ENCODE data around the gene PPP1R14C.

The PPP1R14C gene

DNA sequence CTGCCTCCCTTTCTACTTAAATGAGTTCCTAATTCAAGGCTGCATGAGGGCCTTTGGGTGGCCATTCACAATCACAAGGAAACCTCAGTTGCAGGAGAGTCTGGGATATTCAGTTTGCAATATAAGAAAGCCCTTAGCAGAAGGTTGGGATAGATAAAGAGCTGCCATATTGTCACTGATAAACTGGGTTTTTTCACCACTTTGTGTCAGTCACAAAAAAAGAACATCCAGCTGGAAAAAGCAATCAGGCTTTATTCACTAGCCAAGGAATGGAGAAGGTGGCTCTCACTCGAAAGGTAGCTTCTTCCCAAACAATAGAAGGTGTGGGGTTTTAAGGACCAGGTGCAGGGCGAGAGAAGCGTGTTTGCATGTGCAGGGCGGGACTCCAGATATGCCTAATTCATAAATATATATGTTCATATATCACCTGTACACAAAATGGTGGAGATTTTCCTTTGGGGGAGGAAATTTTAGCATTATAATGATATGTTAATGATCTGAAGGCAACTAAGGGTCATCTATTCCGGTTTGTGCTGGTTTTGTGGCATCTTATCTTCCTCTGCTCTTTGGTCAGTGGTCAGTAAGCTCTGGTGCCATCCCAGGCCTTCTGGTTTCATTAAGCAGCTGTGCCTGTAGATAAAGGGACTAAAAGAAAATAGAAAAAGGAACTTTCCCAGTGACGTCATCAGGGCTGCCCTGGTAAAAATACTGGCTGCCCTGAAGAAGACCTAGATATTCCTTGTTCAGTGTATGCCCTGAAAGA lies 128.8 kb downstream of the PPP1R14C start:
- no peak for DNase-seq (ENCODE audit: low read depth)

DNA sequence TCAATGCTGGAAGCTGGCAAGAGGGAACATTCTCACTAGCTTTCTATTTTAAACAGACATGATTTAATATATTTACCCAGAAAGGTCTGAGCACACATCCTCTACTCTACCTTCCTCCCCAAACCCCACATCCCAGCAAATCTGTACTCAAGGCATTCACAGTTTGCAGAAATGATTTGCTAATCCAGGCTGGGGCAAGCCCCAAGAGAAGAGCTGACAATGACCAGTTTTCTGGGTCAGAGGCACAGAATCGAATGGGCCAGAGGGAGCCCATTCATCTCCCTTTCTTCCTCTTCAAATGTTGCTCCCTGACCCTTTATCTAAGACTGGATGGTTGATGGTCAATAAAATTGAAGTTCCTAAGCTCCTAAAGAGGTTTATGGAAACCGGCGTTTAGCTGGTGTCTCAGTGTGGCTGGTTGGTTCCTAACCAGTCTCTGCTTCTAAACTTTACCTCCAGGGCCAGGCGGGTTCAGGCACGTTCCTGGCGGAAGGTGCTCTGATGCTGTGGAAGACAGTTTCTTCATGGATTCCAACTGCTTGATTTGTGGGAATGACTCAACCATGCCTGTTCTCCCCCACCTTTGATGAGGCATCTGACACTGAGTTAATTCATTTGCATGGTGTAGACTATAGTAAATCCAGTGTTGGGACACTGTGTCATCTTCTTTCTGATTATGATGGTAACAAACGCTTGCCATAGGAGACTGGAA lies 129.6 kb downstream of the PPP1R14C start:
- DNase-seq (ENCODE audit: low read depth) = no peak

DNA sequence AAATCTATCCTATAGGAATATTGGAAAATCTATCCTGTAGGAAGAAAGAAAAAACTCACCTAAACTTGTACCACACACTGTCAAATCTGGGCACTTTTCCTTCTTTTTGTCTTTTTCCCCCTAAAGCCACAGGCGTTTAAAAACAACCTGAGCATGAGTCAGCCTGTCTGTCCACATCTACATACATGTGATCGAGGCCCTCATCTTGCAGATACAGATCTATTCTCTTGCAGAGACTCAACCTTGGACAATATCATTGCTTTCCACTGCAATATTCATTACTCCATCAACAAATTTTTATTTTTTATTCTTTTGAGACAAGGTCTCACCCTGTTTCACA lies 130.1 kb downstream of the PPP1R14C start:
- DNase-seq (ENCODE audit: low read depth) = no peak

DNA sequence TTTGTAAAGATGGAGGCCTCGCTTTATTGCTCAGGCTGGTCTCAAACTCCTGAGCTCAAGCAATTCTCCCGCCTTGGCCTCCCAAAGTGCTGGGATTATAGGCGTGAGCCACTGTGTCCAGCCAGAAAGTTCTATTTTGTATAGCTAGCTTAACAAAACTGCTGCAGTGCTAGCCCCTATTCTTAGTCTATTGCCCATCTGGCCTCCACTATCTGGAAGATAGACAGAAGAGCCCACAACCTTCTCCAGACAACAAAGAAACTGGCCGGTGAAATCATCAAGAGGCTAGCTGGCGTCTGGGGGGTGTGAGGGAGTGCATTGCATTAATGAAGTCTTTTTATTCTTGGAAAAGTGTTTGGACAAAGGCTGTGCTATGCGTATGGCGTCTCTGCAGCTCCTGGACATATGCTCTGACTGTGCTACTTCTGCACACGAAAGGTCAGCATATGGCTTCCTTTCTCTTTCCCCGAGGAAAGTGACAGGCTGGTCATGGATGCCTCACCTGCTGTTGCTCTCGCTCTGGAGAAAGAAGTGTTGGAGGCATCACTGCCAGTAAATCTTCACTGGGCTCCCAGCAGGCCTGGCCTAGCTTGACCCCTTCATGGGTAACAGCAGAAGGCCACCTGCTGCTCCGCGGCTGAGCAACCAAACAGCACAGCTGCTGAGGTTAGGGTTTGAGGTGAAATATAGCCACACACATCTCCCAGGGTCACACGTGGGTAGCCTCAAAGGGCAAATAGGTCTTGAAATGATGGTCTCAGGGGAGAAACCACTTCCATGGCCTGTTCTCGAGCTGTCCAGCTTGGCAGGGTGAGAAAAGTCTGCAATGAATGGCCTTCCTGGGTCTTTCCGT lies 130.8 kb downstream of the PPP1R14C start:
- DNase-seq (ENCODE audit: low read depth) = no peak

DNA sequence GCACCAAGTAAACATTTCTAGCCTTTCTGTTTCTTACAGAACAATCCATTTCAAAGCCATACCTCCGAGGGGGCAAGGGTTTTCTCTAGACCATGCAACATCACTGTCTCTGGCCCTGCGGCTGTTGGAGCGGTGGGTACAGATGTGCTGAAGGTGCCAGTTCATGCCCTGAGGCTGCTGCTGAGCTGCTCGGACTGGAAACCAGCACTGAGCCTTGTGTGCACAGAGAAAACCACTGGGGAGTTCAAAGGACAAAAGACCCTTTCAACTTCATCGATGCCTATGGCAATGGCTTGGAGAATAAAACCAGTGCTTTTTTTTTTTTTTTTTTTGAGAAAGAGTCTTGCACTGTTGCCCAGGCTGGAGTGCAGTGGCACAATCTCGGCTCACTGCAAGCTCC lies 132.6 kb downstream of the PPP1R14C start:
- no peak for DNase-seq (ENCODE audit: low read depth)

DNA sequence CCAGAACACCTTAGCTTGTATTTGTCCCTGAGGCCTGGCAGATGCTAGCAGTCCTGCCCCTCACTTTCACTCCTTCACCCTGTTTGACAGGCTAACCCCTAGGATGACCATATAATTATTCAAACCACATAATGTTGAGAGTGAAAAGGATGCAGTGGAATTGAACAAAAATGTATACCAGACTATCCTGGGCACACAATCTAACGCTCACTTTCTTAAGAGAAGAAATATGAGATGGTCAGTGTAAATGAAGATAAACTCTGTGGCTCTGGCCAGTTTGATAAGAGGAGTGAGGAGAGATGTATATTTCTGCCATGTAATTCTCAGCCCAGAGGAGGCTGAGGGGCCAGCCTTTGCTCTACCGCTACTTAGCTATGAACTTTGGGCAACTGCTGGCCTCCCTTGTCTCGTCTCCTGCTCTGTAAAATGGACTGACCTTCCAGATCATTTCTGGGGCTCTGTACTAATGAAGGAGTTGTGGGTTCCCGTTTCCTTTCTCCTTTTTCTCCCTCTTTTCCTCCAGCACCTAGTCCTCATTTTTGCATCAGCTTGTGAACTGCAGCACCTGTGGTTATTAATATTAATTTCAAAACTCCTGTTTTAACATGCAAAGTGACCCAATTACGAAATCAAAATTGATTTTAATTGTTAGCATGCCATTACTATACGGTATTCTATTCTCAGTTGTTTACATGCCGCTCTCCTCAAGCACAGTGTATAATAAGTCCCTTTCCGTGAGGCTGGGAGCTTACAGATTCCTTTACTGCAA lies 133.5 kb downstream of the PPP1R14C start:
- no peak for DNase-seq (ENCODE audit: low read depth)

DNA sequence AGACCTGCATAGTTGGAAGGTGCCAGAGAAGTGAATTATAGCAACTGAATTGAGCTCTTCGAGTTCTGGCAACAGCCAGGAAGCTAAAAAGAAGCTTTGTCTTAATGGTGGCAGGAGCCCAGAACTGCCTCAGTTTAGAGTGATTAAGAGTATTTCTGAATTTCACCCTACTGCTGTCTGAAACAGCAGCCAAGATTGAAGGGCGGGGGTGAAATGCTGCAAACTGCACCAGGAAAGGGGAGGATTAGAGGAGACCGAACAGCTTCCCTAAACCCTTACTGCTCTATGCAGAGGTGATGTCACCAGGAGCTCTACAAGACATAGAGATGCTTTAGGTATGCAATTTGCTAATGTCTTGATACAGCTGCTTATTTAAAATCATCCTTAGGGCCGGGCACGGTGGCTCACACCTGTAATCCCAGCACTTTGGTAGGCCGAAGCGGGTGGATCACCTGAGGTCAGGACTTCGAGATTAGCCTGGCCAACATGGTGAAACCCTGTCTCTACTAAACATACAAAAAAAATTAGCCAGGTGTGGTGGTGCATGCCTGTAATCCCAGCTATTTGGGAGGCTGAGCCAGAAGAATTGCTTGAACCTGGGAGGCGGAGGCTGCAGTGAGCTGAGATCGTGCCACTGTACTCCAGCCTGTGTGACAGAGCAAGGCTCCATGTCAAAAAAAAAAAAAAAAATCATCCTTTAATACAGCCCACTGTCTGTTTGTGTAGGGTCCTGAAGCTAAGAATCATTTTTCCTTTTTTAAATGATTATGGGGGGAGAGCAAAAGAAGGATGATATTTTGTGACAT lies 134.3 kb downstream of the PPP1R14C start:
- no peak for DNase-seq (ENCODE audit: low read depth)

DNA sequence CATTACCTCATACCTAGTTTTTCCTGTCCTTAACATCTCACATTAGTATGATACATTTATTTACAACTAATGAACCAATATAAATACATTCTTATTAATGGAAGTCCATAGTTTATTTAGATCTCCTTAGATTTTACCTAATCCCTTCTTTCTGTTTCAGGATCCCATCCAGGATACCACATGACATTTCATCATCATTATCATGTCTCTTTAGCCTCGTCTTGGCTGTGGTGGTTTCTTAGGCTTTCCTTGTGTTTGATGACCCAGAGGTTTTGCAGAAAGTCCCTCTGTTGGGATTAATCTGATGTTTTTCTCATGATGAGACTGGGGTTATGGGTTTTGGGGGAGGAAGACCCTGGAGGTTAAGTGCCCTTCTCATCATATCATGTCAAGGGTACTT lies 136.7 kb downstream of the PPP1R14C start:
- no peak for DNase-seq (ENCODE audit: low read depth)

DNA sequence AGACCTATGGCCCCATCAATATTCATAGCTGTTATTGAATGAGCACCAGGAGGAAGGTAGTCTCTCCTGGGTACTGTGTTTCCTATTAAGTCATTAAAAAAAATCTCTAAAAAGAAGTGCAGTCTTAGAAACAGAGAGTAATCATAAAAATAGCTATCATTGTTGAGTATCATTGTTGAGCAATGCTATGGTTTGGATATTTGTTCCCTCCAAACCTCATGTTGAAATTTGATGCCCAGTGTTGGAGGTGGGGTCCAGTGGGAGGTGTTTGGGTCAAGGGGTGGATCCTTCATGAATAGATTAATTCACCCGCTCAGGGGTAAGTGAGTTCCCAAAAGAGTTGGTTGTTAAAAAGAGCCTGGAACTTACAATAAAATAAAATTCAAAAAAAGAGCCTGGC lies 137.9 kb downstream of the PPP1R14C start:
- no peak for DNase-seq (ENCODE audit: low read depth)

DNA sequence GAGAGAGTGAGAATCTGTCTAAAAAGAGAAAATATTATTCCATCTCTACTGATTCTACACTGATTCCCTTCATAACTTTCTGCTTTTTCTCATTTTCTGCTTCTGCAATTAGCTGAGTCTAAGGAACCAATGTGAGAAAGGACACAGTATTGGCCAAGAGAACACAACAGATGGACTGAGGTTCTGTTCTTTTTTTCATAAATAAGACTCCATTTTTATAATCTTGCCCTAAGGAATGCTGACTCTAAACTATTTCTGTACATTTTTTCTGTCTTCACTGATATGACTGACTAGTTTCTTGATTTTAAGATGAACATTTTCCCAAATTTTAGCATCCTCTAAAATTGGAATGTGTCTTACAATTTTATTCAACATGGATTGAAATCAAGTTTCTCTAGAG lies 138.9 kb downstream of the PPP1R14C start:
- DNase-seq (ENCODE audit: low read depth) = no peak

DNA sequence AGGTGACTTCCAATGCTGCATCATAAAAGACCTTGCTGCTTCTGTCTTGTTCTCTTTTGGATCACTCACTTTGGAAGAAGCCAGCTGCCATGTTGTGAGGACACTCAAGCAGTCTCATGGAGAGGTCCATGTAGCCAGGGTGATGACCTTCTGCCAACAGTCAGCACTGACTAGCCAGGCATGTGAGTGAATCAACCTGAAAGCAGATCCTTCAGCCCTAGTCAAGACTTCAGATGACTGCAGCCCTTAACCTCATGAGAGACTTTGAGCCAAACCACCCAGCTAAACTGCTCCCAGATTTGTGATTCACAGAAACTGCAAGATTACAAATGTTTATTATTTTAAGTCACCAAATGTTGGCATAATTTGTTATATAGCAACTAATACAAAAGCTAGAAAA lies 140.0 kb downstream of the PPP1R14C start:
- DNase-seq (ENCODE audit: low read depth) = no peak

DNA sequence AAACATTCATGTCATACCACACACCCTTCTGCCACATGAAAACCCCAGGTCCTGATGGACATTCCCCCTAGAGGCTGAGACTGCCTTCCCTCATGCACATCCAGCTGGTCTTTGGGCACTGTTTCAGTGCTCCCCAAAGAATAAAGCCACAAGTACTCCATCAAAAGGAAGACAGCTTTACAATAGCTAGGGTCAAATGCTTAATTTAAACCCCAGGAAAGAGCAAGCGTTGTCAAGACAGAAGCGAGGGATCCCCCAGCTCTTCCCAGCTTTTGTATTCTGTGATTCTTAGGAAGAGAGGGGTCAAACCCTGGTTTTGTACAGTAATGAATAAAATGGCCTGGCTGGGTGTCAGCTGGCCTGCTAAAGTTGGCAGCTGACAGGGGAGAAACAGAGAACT lies 143.6 kb downstream of the PPP1R14C start:
- DNase-seq (ENCODE audit: low read depth) = no peak

DNA sequence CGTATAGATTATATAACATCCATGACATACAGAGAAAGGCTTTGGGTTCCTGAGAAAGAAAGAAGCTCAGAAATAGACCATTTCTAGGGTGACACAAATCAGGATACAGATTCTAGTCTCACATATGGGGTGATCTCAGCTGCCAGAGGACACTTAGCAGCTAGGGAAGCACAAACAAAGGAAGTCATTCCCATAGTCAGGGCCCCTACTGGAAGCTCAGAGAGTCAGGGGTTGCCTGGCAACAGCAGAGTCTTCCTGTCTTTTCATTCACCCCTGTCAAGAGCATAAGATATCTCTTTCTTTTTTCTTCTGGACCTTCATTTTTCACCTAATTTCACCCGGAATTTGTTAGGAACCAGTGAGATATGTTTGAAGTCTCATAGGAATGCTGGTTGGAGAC lies 144.1 kb downstream of the PPP1R14C start:
- DNase-seq (ENCODE audit: low read depth) = no peak

DNA sequence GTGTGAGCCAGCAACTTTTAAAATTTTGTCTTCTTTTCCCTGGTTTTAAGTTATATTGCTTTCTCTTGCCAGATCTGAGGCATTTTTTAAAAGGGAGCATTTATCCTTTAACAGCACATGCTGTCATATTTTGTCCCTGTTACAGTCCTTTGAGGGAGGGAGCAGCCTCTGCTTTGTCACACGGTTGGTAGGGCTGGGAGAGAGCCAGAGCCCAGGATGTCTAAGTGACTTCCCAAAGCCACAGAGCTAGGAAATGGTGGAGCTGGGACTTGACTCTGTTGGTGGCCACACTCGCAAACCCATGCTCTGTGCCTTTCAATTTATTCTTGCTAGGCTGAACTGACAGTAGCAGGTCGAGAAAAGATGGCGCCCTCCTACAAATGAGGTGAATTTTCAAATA lies 145.6 kb downstream of the PPP1R14C start:
- DNase-seq (ENCODE audit: low read depth) = no peak

DNA sequence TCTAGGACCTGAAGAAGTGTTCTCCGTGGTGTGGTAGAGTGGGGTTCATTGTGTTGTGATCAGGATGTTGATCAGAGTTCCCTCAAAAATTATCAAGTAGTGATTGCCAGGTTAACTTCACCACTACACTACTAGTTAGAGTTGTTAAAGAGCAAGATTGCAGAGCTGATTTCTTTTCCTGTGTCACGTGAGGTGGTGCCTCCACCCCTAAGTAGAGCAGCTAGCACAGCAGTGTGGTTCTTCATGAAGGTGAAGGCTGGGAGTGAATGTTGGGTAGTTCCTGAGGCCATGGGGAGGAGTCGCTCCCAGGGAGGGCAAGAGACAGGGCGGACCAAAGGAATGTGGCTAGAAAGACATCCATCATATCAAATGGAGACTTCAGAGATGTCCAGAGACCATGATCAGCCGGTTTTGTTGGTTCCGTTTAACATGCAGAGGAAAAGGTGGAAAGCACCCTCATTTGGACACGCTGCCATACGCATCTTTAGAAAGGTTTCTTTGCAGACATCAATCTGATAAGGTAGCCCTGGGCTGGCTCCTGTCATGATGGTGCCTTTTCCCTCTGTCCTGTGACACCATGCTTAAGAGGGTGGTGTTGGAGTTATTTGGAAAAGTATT lies 146.7 kb downstream of the PPP1R14C start:
- no peak for DNase-seq (ENCODE audit: low read depth)

DNA sequence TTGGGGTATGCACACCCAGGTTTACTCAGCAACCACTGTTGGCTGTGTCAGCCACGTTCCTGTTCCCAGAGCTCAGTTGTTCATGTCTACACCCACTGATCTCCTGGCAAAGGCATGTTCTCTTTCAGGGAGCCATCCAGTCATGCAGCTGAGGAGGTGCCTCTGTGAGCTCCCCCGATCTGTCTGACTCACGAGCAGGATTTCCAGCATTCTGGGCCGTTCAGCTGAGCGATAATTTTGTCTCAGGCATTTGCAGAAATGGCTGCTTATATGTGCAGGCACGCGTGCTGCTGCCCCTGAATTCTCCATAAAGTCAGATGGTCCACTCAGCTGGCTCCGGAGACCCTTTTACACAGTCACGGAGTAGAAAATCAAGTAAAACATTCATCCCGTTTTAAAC lies 147.6 kb downstream of the PPP1R14C start:
- DNase-seq (ENCODE audit: low read depth) = no peak

DNA sequence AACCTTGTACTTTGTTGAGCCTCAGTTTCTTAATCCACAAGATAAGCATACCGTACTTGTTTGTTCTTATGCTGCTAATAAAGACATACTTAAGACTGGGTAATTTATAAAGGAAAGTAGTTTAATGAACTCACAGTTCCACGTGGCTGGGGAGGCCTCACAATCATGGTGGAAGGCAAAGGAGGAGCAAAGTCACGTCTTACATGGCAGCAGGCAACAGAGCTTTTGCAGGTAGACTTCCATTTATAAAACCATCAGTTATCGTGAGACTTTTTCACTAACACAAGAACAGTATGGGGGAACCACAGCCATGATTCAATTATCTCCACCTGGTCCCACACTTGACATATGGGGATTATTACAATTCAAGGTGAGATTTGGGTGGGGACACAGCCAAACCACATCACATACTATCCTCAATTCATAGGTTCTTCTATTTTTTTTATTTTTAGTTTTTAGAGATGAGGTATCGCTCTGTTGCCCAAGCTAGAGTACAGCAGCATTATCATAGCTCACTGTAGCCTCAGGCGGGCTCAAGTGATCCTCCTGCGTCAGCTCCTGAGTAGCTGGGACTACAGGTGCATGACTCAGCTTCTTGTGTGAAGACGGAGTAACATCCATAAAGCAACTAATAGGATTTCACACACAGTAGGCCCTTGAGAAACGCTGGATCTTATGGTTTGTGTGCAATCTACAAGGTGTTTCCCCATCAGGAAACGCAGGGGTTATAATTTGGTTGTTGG lies 149.3 kb downstream of the PPP1R14C start:
- no peak for DNase-seq (ENCODE audit: low read depth)

DNA sequence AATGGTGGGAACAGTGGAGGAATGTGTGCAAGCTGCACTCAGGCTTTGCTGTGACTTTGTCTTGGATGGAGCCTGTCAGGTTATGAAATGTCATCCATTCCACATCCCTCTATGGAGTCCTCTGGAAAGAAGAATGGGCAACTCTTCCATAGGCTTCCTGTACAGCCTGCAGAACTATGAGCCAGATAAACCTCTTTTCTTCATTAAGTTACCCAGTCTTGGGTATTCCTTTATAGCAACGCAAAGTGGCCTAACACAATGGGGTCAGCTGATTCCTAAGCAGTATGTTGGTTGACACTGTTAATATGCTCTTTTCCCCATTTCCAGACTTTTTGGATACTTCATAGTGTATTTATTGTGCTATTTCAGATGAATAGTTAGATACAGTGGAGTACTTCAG lies 150.2 kb downstream of the PPP1R14C start:
- DNase-seq (ENCODE audit: low read depth) = no peak

DNA sequence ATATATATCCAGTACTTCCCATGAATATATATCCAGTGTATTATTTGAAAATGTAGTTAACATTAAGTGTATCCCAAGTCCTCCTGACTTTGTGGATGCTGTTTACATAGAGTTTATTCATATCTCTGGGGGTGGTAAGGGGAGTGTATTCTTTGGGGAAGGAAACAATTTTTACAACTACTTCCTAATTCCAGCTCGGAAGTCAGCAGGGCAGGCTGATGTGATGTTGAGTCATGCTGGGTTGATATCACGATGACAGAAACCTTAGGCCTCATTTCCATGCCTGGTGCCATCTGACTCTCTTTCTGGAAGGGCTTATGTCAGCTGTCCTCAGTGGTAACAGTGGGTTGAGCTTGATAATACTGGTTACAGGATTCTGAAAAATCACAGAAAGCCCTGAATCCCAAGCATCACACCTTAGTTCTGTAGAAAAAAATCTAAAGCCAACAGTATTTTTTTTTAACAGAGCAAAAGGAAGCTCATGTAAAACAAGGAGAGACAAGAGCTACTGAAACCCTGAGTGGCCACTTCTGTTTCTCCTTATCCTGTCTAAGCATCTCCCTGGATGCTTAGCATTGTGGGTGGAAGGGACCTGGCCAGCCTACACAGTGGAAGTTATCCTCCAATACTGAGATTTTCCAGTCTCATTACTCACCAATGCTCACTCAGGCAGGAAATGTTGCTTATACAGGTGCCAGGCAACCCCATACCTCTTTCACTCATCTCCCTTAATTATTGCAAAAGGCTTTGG lies 150.8 kb downstream of the PPP1R14C start:
- DNase-seq (ENCODE audit: low read depth) = no peak
